Measurements from ENCODE around the gene DCHS1.

The DCHS1 gene

DNA sequence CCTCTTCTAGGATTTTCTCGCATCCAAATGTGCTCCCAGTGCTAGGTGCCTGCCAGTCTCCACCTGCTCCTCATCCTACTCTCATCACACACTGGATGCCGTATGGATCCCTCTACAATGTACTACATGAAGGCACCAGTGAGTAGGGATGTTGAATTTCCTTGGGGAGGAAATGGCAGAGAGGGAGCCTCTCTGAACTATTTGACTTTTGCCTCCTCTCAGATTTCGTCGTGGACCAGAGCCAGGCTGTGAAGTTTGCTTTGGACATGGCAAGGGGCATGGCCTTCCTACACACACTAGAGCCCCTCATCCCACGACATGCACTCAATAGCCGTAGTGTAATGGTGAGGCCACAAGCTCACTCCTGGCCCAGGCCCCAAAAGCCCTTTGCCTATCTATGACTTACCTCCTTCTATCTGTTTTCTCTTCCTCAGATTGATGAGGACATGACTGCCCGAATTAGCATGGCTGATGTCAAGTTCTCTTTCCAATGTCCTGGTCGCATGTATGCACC lies 46.0 kb downstream of the DCHS1 start:
- peak; percentile 22 for DNase-seq

DNA sequence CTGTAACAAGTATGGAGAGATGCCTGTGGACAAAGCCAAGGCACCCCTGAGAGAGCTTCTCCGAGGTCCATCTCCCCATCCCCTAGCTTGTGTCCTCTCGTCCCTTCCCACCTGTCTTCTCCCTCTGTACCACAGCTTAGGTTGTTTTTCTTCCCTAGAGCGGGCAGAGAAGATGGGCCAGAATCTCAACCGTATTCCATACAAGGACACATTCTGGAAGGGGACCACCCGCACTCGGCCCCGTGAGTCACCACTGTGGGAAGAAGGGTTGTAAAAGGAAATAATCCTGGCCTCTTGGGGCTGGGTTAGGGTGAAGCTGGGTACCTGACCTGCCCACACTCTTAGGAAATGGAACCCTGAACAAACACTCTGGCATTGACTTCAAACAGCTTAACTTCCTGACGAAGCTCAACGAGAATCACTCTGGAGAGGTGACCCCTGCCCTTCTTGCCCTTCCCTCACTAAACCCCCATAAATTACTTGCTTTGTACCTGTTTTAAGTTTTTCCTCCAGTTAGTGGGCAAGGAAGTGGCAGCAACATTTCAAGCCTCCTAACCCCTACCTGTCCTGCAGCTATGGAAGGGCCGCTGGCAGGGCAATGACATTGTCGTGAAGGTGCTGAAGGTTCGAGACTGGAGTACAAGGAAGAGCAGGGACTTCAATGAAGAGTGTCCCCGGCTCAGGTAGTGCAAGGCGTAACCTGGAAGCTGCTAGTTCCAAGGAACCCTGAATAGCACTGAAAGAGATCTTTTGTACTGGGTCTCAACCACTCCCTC lies 46.7 kb downstream of the DCHS1 start:
- DNase-seq, result peak; percentile 30

DNA sequence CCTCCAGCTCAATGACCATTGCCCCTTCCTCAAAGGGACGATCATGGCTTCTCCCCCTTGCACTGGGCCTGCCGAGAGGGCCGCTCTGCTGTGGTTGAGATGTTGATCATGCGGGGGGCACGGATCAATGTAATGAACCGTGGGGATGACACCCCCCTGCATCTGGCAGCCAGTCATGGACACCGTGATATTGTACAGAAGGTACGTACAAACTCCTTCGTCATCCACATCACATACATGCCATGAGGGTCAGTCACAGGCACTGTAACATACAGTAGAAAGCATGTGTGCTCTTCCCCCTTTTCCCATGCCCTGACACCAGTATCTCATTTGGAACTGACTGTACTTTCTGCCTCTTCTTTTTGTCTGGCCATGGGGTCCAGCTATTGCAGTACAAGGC lies 47.6 kb downstream of the DCHS1 start:
- DNase-seq, result no peak

DNA sequence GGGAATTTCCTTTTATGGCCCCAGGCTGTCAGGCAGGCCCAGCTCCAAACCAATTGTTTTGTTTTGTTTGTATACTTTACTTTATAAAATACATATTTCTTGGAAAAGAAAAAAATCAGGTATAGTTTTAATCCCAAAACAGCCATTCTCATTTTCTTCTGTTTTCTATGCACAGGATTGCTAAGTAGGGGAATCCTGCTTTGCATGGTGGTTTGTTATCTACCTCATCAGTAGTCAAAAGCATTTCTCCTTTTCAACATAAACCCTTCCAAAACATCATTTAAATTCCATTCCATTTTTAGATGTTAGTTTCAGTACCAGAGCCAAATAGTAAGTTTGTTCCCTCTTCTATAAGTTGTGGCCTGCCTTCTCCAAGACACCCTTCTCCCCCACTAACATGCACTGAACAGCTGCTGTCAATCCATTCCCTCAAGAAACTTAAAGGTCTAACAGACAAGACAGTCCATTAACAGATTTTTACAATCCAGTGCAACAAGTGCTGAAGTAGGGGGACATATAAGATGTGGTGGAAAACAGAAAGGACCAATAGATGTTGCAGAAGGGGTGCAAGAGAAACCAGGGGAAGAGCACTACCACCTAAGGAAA lies 48.3 kb downstream of the DCHS1 start:
- DNase-seq, result no peak

DNA sequence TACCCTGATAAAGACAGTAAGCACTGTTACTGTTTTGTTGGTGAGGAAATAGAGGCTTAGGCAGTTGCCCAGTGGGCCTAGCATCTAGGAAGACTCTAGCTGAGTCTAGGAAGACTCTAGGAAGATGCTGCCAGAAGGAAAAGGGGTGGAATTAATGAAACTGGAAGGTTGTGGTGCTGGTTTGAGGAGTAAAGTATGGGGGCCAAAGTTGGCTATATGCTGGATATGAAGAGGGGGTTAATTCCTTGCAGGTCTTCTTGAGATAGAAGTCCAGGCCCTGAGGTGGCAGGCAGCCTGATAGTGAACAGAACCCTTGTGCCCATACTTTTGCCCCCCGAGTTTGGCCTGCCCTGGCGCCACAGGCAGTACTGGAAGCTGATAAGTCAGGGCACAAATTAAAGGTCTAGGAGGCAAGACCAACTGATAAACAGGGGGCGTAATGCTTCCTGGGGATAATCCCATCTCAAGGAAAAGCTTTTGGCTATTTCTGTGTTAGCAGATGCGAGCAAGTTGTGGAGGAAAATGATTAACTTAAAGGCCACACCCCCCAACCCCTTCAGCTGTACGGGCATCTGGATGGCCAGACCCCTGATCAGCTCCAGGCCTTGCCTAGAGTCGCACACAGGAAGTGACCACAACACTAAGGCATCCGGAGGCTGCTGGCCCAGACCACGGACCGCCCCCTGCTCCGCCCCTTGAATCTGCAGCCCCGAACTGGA lies 49.0 kb downstream of the DCHS1 start:
- DNase-seq, result peak; percentile 95

DNA sequence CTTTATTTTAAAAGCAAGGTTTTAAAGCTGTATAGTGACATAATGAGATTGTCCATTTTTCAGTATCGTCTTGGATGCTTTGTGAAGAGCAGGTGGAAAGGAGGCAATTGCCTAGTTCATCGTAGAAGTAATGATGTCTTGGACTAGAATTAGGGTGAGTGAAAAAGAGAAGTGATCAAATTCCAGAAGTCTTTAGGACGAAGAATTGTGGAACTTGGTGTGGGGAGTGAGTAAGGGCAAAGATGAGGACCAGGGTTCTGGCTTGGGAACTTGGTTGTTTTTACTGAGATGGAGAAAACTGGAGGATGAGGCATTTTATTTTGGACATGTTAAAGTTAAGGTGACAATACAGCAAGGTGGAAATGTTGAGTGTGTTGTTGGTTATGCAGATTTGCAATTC lies 50.8 kb downstream of the DCHS1 start:
- no peak for DNase-seq

DNA sequence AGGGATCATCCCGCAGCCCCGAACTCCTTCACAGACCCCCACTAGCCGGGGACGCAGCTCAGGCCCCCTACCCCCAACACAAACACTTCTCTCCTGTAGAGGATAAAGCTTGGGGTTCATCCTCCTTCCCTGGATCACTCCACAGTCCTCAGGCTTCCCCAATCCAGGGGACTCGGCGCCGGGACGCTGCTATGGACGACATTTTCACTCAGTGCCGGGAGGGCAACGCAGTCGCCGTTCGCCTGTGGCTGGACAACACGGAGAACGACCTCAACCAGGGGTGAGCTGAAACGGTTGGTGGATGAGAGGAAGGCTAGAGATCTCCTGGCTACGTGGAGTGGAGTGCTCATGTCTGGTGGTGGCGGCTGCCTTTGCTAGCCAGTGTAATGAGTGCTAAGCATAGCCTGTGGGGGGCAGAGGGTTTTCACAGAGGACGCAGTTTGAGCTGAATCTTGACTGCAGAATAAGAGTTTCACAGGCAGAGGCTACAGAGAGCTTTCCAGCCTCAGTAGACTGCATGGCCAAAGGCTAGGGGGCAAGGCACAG lies 51.5 kb downstream of the DCHS1 start:
- DNase-seq, result peak; percentile 71

DNA sequence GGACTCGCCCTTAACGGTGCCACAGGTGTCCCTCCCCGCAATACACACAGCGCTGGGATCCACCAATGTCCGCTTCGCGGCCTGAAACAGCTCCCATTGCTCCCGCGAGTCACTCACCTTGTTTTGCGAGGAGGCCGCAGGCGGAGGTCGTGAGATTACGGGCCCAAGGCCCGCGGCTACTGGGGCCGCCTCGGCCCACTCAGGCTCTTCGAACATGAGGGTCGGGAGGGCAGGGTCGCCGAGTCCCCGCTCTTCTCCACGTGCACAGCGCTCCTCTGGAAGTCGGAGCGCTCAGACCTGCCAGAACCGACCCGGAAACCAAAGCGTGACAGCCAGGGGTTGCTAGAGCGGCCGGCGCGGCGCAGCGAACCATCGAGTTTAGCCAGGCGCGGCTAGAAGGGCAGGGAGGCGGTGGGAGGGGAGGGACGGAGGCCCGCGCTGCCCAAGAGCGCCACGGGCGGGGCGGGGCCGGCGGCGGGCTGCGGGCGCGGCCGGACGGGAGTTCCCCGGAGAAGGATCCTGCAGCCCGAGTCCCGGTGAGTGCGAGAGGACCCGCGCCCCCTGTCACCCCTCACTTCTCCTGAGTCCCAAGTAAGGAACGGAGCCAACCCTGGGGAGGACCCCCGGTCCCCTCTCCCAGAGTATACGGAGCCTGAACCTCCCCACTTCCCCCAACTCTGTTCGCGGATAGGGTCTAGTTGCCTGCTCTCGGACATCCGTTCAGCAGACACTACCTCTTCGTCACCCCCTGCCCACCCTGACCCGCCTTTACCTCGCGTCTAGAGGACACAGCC lies 52.1 kb downstream of the DCHS1 start, which contains the start of the genes ILK and RRP8:
ILK (plus strand) TSS at position 488 of the 794 bp plus-strand sequence. CDS start 498 bp downstream, outside the sequence.
RRP8 (minus strand) TSS at position 330 of the 794 bp plus-strand sequence; CDS start at position 216, 114 bp downstream.
- peak; percentile 93 for DNase-seq

DNA sequence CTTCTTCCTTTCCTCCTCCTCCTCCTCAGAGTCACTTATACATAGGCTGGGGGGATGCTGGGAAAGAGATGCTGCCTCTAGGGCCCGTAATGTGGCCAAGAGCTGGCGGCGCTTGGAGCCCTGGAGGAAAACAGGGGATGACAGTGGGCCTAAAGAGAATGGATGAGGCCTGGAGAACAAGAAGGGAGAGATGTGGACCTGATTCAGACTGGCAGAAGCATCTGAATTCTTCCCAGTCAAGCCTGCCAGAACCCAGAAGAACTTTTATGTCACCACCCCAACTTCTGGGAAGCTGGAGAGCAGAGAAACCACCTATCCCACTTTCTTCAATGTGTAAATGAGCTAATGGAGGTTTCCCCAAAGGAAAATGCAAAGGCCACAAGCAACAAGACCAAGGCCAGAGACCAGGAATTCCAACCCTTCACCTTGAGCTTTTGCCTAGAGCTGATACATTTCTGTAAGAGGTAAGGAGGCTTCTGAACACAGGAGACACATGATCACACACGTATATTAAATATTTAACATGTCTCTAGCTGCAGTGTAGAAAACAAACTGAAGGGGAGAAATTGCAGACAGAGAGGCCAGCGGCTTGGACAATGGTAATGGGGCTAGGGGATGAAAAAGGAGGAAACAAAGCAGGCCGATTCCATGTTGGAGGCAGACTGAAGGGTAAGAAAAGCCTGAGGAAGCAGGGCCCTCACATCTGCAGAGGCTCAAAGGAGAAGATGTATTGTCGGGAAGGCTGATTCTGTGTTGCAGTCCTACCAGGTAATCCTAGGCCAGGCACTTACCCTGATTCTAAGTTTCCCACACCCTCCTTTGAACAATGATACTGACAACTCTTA lies 53.3 kb downstream of the DCHS1 start:
- DNase-seq, result peak; percentile 13

DNA sequence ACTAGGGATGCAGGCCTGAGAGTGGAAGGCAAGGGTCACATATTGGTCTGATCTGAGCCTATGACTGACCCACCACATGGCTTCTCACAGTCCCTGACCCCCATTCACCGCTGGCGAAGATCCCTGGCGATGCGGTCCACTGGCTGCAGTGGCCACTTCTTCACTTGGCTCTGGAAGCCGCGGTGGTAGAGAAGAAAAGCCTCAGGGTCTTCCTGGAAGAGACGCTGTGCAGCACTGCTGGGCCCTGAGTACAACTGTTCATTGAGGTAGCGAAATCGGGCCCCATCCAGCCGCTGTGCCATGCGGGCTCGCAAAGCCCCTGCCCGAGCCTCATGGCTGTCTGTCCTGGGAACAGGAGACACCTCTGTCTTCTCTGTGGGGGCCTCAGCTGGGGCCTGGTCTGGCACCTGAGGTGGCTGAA lies 54.6 kb downstream of the DCHS1 start:
- no peak for DNase-seq

DNA sequence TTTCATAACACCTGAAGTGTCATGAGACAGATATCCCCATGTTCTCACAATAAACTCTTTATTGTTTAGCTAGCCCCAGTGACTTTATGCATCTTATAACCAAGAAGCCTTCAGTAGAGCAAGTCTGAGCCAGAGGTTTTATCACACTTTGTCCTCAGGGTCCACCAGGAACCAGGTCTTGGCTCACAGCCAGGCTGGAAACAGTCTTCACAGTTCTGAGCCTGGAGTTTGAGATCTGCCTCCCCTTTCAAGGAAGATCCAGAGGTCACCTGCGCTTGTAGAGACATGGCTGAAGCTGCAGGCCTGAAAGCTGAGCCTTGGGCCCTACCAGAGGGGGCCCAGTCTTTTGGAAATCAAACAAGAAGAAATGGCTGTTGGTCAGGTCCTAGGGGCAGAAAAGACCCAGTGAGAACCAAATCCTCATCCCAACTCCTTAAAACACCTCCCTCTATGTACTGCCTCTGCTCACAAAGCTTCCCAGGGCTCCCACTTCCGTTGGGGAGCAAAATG lies 55.7 kb downstream of the DCHS1 start:
- no peak for DNase-seq

DNA sequence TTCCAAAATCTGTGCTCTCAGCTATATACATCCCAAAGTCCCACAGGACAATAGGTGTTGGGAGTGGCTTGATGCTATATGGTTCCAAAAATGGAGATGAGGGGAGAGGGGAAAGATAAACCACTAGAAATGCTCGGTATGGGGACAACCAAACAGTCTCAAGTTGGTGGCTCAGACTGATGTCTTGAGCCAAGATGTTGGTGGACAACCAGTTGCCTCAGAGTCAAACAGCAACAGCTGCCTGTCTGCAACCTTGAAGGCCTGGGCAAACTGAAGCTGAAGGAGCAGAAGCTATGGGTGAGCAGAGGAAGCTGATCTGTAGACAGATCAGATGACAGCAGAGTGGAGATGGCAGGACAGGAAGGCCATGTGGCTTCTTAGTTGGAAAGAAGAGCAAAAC lies 56.2 kb downstream of the DCHS1 start:
- DNase-seq, result no peak

DNA sequence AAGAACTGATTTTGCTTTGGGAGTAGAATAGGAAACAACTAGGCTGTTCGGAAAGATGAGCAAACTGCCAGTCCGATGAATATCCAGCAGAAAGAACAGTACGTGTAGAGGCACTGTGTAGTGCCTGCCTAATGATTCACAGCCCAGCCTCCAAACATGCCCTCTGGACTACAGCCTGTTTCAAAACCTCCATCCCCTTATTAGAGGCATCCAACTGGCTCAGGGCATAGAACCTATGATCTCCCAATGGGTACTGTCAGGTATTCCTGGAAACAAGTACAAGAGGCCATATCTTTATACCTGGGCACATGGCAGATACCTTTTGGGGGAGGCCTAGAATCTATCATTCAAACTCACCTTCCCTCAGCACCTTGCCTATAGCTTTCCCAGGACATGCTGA lies 57.1 kb downstream of the DCHS1 start:
- no peak for DNase-seq

DNA sequence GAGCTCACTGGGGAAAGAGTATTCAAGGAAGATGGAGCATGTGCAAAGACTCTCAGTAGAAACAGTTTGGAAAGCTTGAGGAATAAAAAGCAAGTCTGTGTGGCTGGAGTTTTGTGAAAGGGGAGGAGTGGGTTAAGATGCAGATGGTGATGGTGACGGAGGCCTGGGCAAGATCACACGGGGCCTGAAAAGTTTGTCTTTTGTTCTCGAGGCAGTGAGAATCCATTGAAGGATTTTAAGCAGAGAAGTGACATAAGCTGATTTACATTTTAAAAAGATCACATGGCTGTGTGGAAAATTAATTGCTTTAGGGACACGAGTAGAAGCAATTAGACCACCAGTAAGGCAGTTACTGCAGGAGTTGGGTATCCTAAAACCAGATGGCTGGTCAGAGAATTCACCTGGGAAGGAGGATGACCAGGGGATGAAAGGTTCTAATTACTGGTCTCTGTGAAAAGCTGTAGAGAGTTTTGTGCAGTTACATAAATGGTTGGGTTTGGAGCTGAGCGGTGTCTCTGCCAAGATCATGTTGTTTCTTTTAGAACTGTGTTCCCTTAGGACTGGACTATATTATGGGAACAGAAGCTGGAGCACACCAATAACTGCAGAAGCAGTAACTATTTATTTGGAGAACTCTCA lies 59.3 kb downstream of the DCHS1 start:
- DNase-seq, result no peak

DNA sequence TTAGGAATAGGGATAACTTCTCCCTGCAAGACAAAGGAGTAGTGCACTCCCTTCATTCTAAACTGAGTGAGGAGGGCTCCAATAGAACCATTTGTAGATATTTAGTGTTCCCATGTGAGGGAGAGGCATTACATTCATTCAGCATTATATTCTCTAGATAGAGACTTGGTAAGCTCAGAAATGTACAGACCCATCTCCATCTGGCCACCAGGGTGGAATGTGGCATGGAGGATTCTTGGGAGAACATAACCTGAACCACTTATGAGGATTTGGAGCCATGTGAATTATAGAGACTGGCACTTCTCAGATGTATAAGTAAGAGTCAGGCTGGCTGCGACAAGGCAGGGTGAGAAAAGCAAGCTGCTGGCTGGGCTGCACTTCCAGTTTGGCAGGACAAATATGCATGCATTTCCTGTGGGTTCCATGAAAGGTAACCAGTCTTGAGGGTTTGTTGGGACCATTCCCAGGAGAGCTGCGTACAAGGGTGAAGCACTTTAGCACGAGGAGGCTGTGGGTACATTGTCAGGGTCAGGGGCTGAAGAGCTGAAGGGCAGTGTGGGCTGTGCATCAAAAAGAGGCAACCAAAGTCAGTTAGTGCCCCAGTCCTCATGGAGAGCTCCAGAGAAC lies 61.4 kb downstream of the DCHS1 start:
- DNase-seq, result no peak

DNA sequence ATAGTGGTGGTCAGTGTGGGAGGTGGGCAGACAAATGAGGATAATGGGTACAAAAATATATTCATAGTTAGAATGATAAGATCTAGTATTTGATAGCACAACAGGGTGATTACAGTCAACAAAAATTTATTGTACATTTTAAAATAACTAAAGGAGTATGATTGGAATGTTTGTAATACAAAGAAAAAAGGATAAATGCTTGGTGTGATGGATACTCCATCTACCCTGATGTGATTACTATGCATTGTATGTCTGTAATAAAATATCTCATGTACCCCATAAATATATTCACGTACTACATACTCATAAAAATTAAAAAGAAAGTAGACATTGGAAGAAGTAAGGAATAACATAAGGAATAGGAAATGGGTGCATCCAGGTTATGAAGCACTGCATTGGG lies 67.6 kb downstream of the DCHS1 start:
- DNase-seq, result no peak

DNA sequence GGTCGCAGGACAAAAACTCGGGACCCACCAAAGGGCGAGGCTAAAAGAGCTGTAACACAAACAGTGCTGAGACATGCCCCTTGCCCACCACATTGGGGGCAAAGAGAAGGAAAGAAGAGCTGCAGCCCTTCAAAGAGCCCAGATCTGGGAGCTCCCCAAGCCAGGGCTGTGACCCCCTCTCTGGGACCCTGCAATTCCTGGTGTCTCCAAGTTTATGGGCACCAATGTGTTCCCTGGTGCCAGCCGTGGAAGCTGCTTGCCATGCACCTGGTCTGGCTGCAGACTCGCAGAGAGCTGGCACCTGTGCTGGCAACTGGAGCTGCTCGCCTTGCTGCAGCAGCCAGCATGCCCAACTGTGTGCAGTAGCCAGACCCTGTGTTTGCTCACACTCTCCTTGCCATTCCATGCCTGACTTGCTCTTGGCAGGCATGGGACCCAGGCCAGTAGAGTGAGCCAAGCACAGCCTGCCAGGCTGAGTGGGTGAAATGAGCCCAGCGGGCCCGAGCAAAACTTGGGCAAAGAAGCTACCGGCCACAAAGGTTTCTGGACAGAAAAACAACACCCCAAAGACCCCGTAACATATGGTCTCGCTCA lies 68.2 kb downstream of the DCHS1 start:
- no peak for DNase-seq

DNA sequence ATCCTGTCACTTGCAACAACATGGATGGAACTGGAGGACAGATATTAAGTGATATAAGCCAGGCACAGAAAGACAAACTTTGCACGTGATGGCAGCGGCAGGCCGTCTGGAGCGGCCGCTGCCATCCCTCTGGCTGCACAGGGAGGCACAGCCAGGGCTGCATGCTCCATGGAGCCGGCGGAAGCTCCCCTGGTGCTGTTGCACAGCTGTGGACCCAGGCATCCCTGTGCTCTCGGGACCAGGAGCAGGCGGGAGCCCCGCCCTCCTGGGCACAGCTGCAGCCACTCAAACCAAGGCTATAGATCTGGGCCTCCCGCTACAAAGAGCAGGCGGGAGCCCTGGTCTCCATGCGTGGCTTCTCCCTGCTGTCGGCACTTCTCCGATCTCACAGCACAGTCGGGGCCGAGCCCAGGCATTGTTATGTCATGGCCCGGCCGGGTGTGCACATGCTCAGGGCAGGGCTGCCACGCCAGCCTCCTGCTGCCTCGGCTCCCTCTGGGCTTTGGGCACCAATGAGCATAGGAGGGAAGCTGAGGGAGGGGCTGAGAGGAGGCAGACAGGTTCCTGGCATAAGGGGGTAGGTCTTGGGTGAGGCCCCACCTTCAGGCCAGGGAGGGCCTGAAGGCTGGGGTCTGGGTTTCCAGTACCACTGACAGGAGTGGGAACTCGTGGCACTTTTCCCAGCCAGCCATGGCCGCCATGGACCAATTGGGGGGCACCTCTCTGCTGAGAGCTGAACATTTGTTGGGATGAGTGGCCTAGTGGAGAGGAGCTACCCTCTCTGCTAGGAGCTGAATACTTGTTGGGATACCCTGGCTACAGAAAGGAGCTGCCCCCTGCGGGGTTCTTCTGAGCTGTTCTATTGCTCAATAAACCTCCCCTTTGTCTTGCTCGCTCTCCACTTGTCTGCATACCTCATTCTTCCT lies 68.9 kb downstream of the DCHS1 start:
- no peak for DNase-seq

DNA sequence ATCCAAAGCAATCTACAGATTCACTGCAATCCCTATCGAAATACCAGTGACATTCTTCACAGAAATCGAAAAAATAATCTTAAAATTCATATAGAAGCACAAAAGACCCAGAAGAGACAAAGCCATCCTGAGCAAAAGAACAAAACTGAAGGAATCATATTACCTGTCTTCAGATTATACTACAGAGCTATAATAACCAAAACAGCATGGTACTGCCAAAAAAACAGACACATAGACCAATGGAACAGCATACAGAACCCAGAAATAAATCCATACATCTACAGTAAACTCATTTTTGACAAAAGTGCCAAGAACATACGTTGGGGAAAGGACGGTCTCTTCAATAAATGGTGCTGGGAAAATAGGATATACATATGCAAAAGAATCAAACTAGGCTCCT lies 71.1 kb downstream of the DCHS1 start:
- DNase-seq, result no peak
